Cardiac fibroblast (primary cell): Measurements from ENCODE around the gene OGFOD2.

ENCODE experiments used
- DNase-seq, 2 donors: peaks; one replicate each; pipeline versions ENCODE4 v3.0.0 to v3.0.0-alpha.2; 2010; ENCODE audit warnings: low read depth in 2 of 2
- H3K4me3 ChIP-seq, 2 donors: replicated peaks in 1 of 2; 1 replicate in 1 of 2; 2 replicates in 1 of 2; pipeline ENCODE4 v1.5.1; 2011; ENCODE audit warnings: low read depth in 2 of 2, low read length in 2 of 2, mild to moderate bottlenecking in 2 of 2, moderate library complexity in 1 of 2
- CTCF ChIP-seq: IDR thresholded peaks from one replicate; pipeline ENCODE4 v1.5.1; 2011; ENCODE audit warnings: low read depth, mild to moderate bottlenecking, low read length, inconsistent platforms

The OGFOD2 gene

GRCh38 chr12:123027726-123028445 lies 52.8 kb downstream of the OGFOD2 start:
- no peak for DNase-seq
- TF ChIP-seq CTCF: no peak
- no peak overlapping the region for H3K4me3 ChIP-seq

- no peak overlapping the region for H3K4me3 ChIP-seq
- TF ChIP-seq CTCF: no peak
- no peak for DNase-seq
Measured at GRCh38 chr12:123028475-123028874, 53.4 kb downstream of the OGFOD2 start.

GRCh38 chr12:123029550-123029949 lies 54.5 kb downstream of the OGFOD2 start:
- TF ChIP-seq CTCF: no peak
- H3K4me3 ChIP-seq: no peak overlapping the region
- no peak for DNase-seq
